ENCODE data around the gene JOSD2. TPM values are rescaled to one million over a fixed set of nuclear protein-coding genes. Genes with fewer than 3 reads are reported as not detected.

JOSD2 gene
- total RNA-seq, 2 donors from 2014 or later, result 11.6 to 34.7 TPM

GRCh38 chr19:50480281-50481111, 30.5 kb downstream of the JOSD2 start:
- H3K27me3 ChIP-seq (replicated peaks; ENCODE audit: insufficient read depth), result no peaks in the 10 kb centered on the region
- H3K9me3 ChIP-seq, result no peaks in the 10 kb centered on the region
- ATAC-seq (ENCODE audit: insufficient number of reproducible peaks, low FRiP score, low read depth) (no peak), DNase-seq (ENCODE audit: low spot score) (no peak)
- H3K36me3 ChIP-seq, result peaks cover 38% of the 10 kb centered on the region
- no peak overlapping the region for H3K27ac ChIP-seq
- H3K4me3 ChIP-seq, result no peak overlapping the region
- no peak for TF ChIP-seq CTCF (IDR thresholded peaks at IDR 0.05)
- peaks cover 8 to 17% of the 10 kb centered on the region in 2 donors for H3K4me1 ChIP-seq (ENCODE audit: control insufficient read depth in 1 of 2, low read depth in 2 of 2)

- Histone ChIP-seq H3K27me3 (replicated peaks; ENCODE audit: insufficient read depth) (no peaks in the 10 kb centered on the region), H3K4me3 (no peak overlapping the region), H3K4me1 (ENCODE audit: control insufficient read depth in 1 of 2, low read depth in 2 of 2) (peaks cover 8 to 17% of the 10 kb centered on the region in 2 donors), H3K9me3 (no peaks in the 10 kb centered on the region), H3K36me3 (peaks cover 38% of the 10 kb centered on the region), H3K27ac (no peak overlapping the region)
- no peak for DNase-seq (ENCODE audit: low spot score)
- no peak for ATAC-seq (ENCODE audit: insufficient number of reproducible peaks, low FRiP score, low read depth)
- no peak for TF ChIP-seq CTCF (IDR thresholded peaks at IDR 0.05)
Observed at GRCh38 chr19:50479761-50480251, 31.2 kb downstream of the JOSD2 start.

GRCh38 chr19:50478901-50479715, 31.9 kb downstream of the JOSD2 start:
- peak; percentile 14 for TF ChIP-seq CTCF (IDR thresholded peaks at IDR 0.05)
- H3K4me3 ChIP-seq, result no peak overlapping the region
- H3K4me1 ChIP-seq (ENCODE audit: control insufficient read depth in 1 of 2, low read depth in 2 of 2), result peaks cover 8 to 17% of the 10 kb centered on the region in 2 donors
- H3K36me3 ChIP-seq, result peaks cover 38% of the 10 kb centered on the region
- no peaks in the 10 kb centered on the region for H3K9me3 ChIP-seq
- no peak for DNase-seq (ENCODE audit: low spot score)
- no peaks in the 10 kb centered on the region for H3K27me3 ChIP-seq (replicated peaks; ENCODE audit: insufficient read depth)
- H3K27ac ChIP-seq, result no peak overlapping the region
- no peak for ATAC-seq (ENCODE audit: insufficient number of reproducible peaks, low FRiP score, low read depth)

GRCh38 chr19:50477751-50478515, 33.1 kb downstream of the JOSD2 start:
- ATAC-seq (ENCODE audit: insufficient number of reproducible peaks, low FRiP score, low read depth) (no peak), DNase-seq (ENCODE audit: low spot score) (no peak)
- no peaks in the 10 kb centered on the region for H3K27me3 ChIP-seq (replicated peaks; ENCODE audit: insufficient read depth)
- no peak overlapping the region for H3K4me3 ChIP-seq
- no peaks in the 10 kb centered on the region for H3K9me3 ChIP-seq
- peaks cover 8 to 17% of the 10 kb centered on the region in 2 donors for H3K4me1 ChIP-seq (ENCODE audit: control insufficient read depth in 1 of 2, low read depth in 2 of 2)
- H3K27ac ChIP-seq, result no peak overlapping the region
- no peak for TF ChIP-seq CTCF (IDR thresholded peaks at IDR 0.05)
- H3K36me3 ChIP-seq, result peaks cover 34% of the 10 kb centered on the region

All from thoracic aorta (tissue), 2 donors.